A549 (cell line): Measurements from ENCODE around the gene CNNM3. TPM values are rescaled to one million over a fixed set of nuclear protein-coding genes. Genes with fewer than 3 reads are reported as not detected.

Experiments used
- ATAC-seq, 2 experiments: fragments of 200-7000 bp in 1 of 2; fragments of >200 bp in 1 of 2; cut with Nextera tagmentation in 1 of 2; cut with Tn5 transposase in 1 of 2; 3 replicates each; pipeline versions ENCODE4 v1.8.0 to v1.9.1; 2018 to 2020; ENCODE audit warnings: mild to moderate bottlenecking in 1 of 2, moderate library complexity in 1 of 2
- CTCF ChIA-PET: fragments of 300-600 bp; sonication (Branson Sonifier 250); formaldehyde crosslinking; extraction: SDS; loops from one replicate; lab custom pipeline; 2021; ENCODE audit warnings: antibody characterized with exemption, inconsistent platforms; lab: Yijun Ruan, JAX
- POLR2A ChIA-PET: fragments of 350-600 bp; formaldehyde crosslinking; extraction: SDS; loops from one replicate; lab custom pipeline; 2021; ENCODE audit warnings: antibody characterized with exemption, inconsistent platforms; lab: Yijun Ruan, JAX
- DNase-seq, 2 experiments: peaks; one replicate each; pipeline versions ENCODE4 v3.0.0 to v3.0.0-alpha.2; 2011 to 2016; ENCODE audit warnings: low read depth in 1 of 2, low spot score in 1 of 2
- FAIRE-seq: peaks from 2 replicates; lab custom pipeline; 2011; peaks lifted over from hg19 to GRCh38; lab: Jason Lieb, UNC
- H3K27ac ChIP-seq, 2 experiments: fragments of >200 bp; sonication (Bioruptor Twin); formaldehyde crosslinking; 3 replicates each; pipeline ENCODE4 v1.5.1; 2016 to 2017
- H3K4me1 ChIP-seq: fragments of >200 bp; sonication (Bioruptor Twin); formaldehyde crosslinking; 3 replicates; pipeline ENCODE4 v1.6.1; 2016
- H3K4me2 ChIP-seq: fragments of >200 bp; sonication (Bioruptor Twin); formaldehyde crosslinking; 3 replicates; pipeline ENCODE4 v1.6.1; 2016
- H3K4me3 ChIP-seq: fragments of >200 bp; sonication (Bioruptor Twin); formaldehyde crosslinking; 3 replicates; pipeline ENCODE4 v1.5.1; 2016
- H3K9me3 ChIP-seq: fragments of >200 bp; sonication (Bioruptor Twin); formaldehyde crosslinking; 3 replicates; pipeline ENCODE4 v1.6.1; 2016
- CBX2 ChIP-seq: fragments of 200-600 bp; sonication (generic); IDR thresholded peaks from 2 replicates; pipeline ENCODE4 v1.6.1; 2016; ENCODE audit warnings: low read depth, mild to moderate bottlenecking, borderline replicate concordance
- CHD2 ChIP-seq: fragments of 150-350 bp; IDR thresholded peaks from 2 replicates; pipeline ENCODE4 v1.6.1; 2014; ENCODE audit warnings: low read length; ENCODE audit not compliant: partially characterized antibody
- ELK1 ChIP-seq: fragments of 150-350 bp; IDR thresholded peaks from 2 replicates; pipeline ENCODE4 v1.6.1; 2014; ENCODE audit warnings: low read depth, mild to moderate bottlenecking, low read length
- JUN ChIP-seq, 2 experiments: fragments of >200 bp; sonication (Bioruptor Twin); formaldehyde crosslinking; IDR thresholded peaks; 2 replicates in 1 of 2; 3 replicates in 1 of 2; pipeline ENCODE4 v1.6.1; 2016 to 2017
- JUNB ChIP-seq: fragments of >200 bp; sonication (Bioruptor Twin); formaldehyde crosslinking; IDR thresholded peaks from 2 replicates; pipeline ENCODE4 v1.6.1; 2016
- KDM1A ChIP-seq: fragments of 200-600 bp; sonication (generic); IDR thresholded peaks from 2 replicates; pipeline ENCODE4 v1.6.1; 2016; ENCODE audit warnings: low read depth, mild to moderate bottlenecking
- KDM5A ChIP-seq: fragments of 200-600 bp; sonication (generic); IDR thresholded peaks from 2 replicates; pipeline ENCODE4 v1.6.1; 2016; ENCODE audit warnings: antibody characterized with exemption, mild to moderate bottlenecking
- MAFK ChIP-seq: fragments of 450-650 bp; IDR thresholded peaks from 2 replicates; pipeline ENCODE4 v1.6.1; 2014; ENCODE audit not compliant: partially characterized antibody
- MYC ChIP-seq: IDR thresholded peaks from 2 replicates; pipeline ENCODE4 v1.6.1; 2012; ENCODE audit warnings: mild to moderate bottlenecking, inconsistent platforms, low read length, improper control_type of control experiment, borderline replicate concordance
- NFE2L2 ChIP-seq: fragments of 150-350 bp; conservative IDR thresholded peaks from 2 replicates; pipeline ENCODE4 v1.6.1; 2014; ENCODE audit warnings: low read length
- NR3C1 ChIP-seq: fragments of >200 bp; sonication (Bioruptor Twin); formaldehyde crosslinking; IDR thresholded peaks from 3 replicates; pipeline ENCODE4 v1.6.1; 2017
- SMC3 ChIP-seq: fragments of >200 bp; sonication (Bioruptor Twin); formaldehyde crosslinking; IDR thresholded peaks from 3 replicates; pipeline ENCODE4 v1.6.1; 2018; ENCODE audit warnings: inconsistent platforms
- SREBF2 ChIP-seq: fragments of 450-650 bp; IDR thresholded peaks from 2 replicates; pipeline ENCODE4 v1.6.1; 2014; ENCODE audit warnings: mild to moderate bottlenecking, moderate library complexity
- TP53 ChIP-seq: fragments of 250-450 bp; sonication (Bioruptor Pico); IDR thresholded peaks from 2 replicates; pipeline ENCODE4 v1.5.0; 2021; ENCODE audit warnings: mild to moderate bottlenecking, moderate library complexity
- USF2 ChIP-seq: fragments of 450-650 bp; IDR thresholded peaks from 2 replicates; pipeline ENCODE4 v1.6.1; 2014; ENCODE audit warnings: antibody characterized with exemption
- ZC3H11A ChIP-seq: fragments of 450-650 bp; IDR thresholded peaks from 2 replicates; pipeline ENCODE4 v1.6.1; 2014; ENCODE audit warnings: antibody characterized with exemption, mild to moderate bottlenecking
- WGBS: methylation state at CpG from one replicate; pipeline ENCODE4 v1.1.6; 2017; ENCODE audit errors: missing lambda C conversion rate; 5-methylcytosine and 5-hydroxymethylcytosine counted together
- polyA plus RNA-seq, 4 experiments: library from polyadenylated mRNA; depleted of rRNA in 3 of 4; stranded (reverse); fragments of >200 nt; fragmentation: RNase III in 1 of 4; extraction: RNeasy Plus Mini Kit Qiagen cat#74134 plus additional on column Dnase treatment in 1 of 4; gene quantifications; 2 replicates in 3 of 4; 3 replicates in 1 of 4; pipeline ENCODE4 v1.2.3, GENCODE V29; 2011 to 2017
- TF ChIP-seq, protein P1 (sequence below): fragments of >200 bp; sonication (Bioruptor Twin); formaldehyde crosslinking; IDR thresholded peaks from 2 replicates; pipeline ENCODE4 v1.6.1; 2016
- TF ChIP-seq, protein P2 (sequence below): fragments of 250-450 bp; sonication (Bioruptor Pico); IDR thresholded peaks from 2 replicates; pipeline ENCODE4 v1.5.0; 2020; ENCODE audit warnings: low read depth, mild to moderate bottlenecking, moderate library complexity

Gene CNNM3
- polyA plus RNA-seq, 2 of the 4 experiments (the other 2 are of a cell fraction) = 11.8 to 14.1 TPM

- DNase-seq (no peak), FAIRE-seq (no peak), ATAC-seq (no peak)
- no peak overlapping the region for H3K4me2 ChIP-seq
- ChIA-PET CTCF (interaction anchor here (3.7 kb wide), 1 partner anchor 11 kb away, joined by 25 read pairs; the partner anchor contains the start of gene ANKRD39), POLR2A (no interaction called here)
- no peaks in the 10 kb centered on the region for H3K9me3 ChIP-seq
- WGBS = 92% methylated on average over 5 of the region's 5 CpGs
- no peak for TF ChIP-seq TP53 (CRISPR knock-in tag)
- TF ChIP-seq USF2 = no peak
- TF ChIP-seq, protein P1, sequence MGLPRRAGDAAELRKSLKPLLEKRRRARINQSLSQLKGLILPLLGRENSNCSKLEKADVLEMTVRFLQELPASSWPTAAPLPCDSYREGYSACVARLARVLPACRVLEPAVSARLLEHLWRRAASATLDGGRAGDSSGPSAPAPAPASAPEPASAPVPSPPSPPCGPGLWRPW = no peak
- TF ChIP-seq SREBF2 = no peak
- H3K27ac ChIP-seq = no peak overlapping the region
- no peaks in the 10 kb centered on the region for H3K4me1 ChIP-seq
- H3K4me3 ChIP-seq = no peak overlapping the region
Observed at GRCh38 chr2:96846825-96847224, 30.8 kb downstream of the CNNM3 start.

DNA sequence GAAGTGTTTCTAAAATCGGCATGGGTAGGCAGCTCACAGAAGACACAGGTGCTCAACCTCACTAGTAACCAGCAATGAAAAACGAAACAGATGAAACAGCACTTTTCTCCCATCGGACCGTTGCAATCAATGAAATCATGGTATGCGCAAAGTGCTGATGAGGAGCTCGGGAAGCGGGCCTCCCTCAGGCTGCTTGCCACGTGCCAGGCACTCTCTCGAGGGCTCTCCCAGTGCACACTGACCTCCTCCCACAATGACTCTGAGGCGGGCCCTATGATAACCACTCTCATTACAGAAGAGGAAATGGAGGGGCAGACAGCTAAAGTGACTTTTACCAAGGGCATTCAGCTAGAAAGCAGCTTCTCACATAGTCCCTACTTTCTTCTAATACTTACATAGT lies 31.5 kb downstream of the CNNM3 start:
- ChIA-PET POLR2A (interaction anchor here (0.8 kb wide), 1 partner anchor 10 kb away, joined by 3 read pairs; the partner anchor contains the start of gene ANKRD39), CTCF (interaction anchor here (0.6 to 3.7 kb wide), 4 partner anchors 8 to 103 kb away, joined by 3 to 25 read pairs (median 4); partner anchors contain the start of gene ANKRD39)
- Histone ChIP-seq H3K27ac (no peak overlapping the region), H3K4me2 (no peak overlapping the region), H3K9me3 (no peaks in the 10 kb centered on the region), H3K4me3 (no peak overlapping the region), H3K4me1 (no peaks in the 10 kb centered on the region)
- TF ChIP-seq MYC = no peak
- no peak for TF ChIP-seq KDM5A
- no peak for TF ChIP-seq CBX2
- TF ChIP-seq MAFK = no peak
- 89% methylated on average over 10 of the region's 10 CpGs for WGBS
- ATAC-seq = 0 out of 6 replicates have a peak, but pooled peaks of 1 of the 2 experiments have one; percentile 25
- no peak for FAIRE-seq
- no peak for DNase-seq

GRCh38 chr2:96848264-96848663 lies 32.2 kb downstream of the CNNM3 start:
- no peaks in the 10 kb centered on the region for H3K4me1 ChIP-seq
- ChIA-PET POLR2A (no interaction called here), CTCF (interaction anchor here (1.2 to 3.7 kb wide), 3 partner anchors 8 to 103 kb away, joined by 4 to 25 read pairs (median 4); partner anchors contain the start of gene ANKRD39)
- ATAC-seq (no peak), DNase-seq (no peak), FAIRE-seq (no peak)
- H3K27ac ChIP-seq = no peak overlapping the region
- WGBS = 90% methylated on average over 8 of the region's 9 CpGs
- H3K4me2 ChIP-seq = no peak overlapping the region
- TF ChIP-seq ZC3H11A (no peak), NR3C1 (no peak), KDM1A (no peak), CHD2 (no peak), SMC3 (no peak), ELK1 (no peak), JUN (IDR thresholded peaks at IDR 0.05) (no peak), JUNB (no peak), KDM5A (no peak), SREBF2 (no peak), NFE2L2 (no peak)
- TF ChIP-seq, protein P2, sequence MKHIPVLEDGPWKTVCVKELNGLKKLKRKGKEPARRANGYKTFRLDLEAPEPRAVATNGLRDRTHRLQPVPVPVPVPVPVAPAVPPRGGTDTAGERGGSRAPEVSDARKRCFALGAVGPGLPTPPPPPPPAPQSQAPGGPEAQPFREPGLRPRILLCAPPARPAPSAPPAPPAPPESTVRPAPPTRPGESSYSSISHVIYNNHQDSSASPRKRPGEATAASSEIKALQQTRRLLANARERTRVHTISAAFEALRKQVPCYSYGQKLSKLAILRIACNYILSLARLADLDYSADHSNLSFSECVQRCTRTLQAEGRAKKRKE (CRISPR knock-in tag) = no peak
- TF ChIP-seq, protein P1 = no peak
- H3K9me3 ChIP-seq = no peaks in the 10 kb centered on the region
- no peak overlapping the region for H3K4me3 ChIP-seq
